GM12878 (cell line): Measurements from ENCODE around the gene RNU6-9. TPM values are rescaled to one million over a fixed set of nuclear protein-coding genes. Genes with fewer than 3 reads are reported as not detected.

Experiments used
- CEBPB ChIP-seq, 2 experiments: fragments of 150-350 bp in 1 of 2; IDR thresholded peaks; 2 replicates each; pipeline ENCODE4 v1.6.1; 2012 to 2014; ENCODE audit warnings: low read depth in 2 of 2, low read length in 2 of 2, borderline replicate concordance in 1 of 2, inconsistent platforms in 1 of 2
- EED ChIP-seq: sonication (generic); IDR thresholded peaks from 2 replicates; pipeline ENCODE4 v1.6.1; 2016; ENCODE audit warnings: antibody characterized with exemption, low read depth
- EGR1 ChIP-seq, 2 experiments: IDR thresholded peaks; 1 replicate in 1 of 2; 2 replicates in 1 of 2; pipeline ENCODE4 v1.6.1; 2011 to 2012; ENCODE audit warnings: low read depth in 2 of 2, low read length in 2 of 2, borderline replicate concordance in 1 of 2, mild to moderate bottlenecking in 1 of 2, moderate library complexity in 1 of 2
- GABPA ChIP-seq: IDR thresholded peaks from 2 replicates; pipeline ENCODE4 v1.6.1; 2014; ENCODE audit warnings: antibody characterized with exemption, low read depth, mild to moderate bottlenecking, inconsistent platforms
- JUNB ChIP-seq: IDR thresholded peaks from 2 replicates; pipeline ENCODE4 v1.6.1; 2016; ENCODE audit warnings: antibody characterized with exemption, mild to moderate bottlenecking
- MEF2B ChIP-seq: fragments of 450-650 bp; IDR thresholded peaks from 2 replicates; pipeline ENCODE4 v1.6.1; 2018; ENCODE audit warnings: mild to moderate bottlenecking, moderate library complexity; ENCODE audit not compliant: partially characterized antibody, poor library complexity, severe bottlenecking
- NFYB ChIP-seq: IDR thresholded peaks from 2 replicates; pipeline ENCODE4 v1.6.1; 2011; ENCODE audit warnings: low read depth, mild to moderate bottlenecking, low read length, improper control_type of control experiment, moderate library complexity; ENCODE audit not compliant: insufficient read depth
- NR2C2 ChIP-seq: IDR thresholded peaks from 2 replicates; pipeline ENCODE4 v1.6.1; 2011; ENCODE audit warnings: borderline replicate concordance, low read depth; ENCODE audit not compliant: control insufficient read depth, insufficient read length
- POLR2AphosphoS5 ChIP-seq: IDR thresholded peaks from 2 replicates; pipeline ENCODE4 v1.6.1; 2011; ENCODE audit warnings: mild to moderate bottlenecking, low read length, inconsistent platforms
- RAD51 ChIP-seq: fragments of 450-650 bp; IDR thresholded peaks from 2 replicates; pipeline ENCODE4 v1.6.1; 2016; ENCODE audit warnings: moderate library complexity, mild to moderate bottlenecking, inconsistent platforms
- RB1 ChIP-seq: fragments of 450-650 bp; formaldehyde crosslinking; IDR thresholded peaks from 2 replicates; pipeline ENCODE4 v1.6.1; 2017; ENCODE audit warnings: mild to moderate bottlenecking, borderline replicate concordance
- SIX5 ChIP-seq: IDR thresholded peaks from 2 replicates; pipeline ENCODE4 v1.6.1; 2011; ENCODE audit warnings: mild to moderate bottlenecking, low read depth, low read length, moderate library complexity; ENCODE audit not compliant: severe bottlenecking
- SREBF1 ChIP-seq: IDR thresholded peaks from 2 replicates; pipeline ENCODE4 v1.6.1; 2012; ENCODE audit warnings: mild to moderate bottlenecking, low read length
- TARDBP ChIP-seq: IDR thresholded peaks from 2 replicates; pipeline ENCODE4 v1.6.1; 2016; ENCODE audit warnings: borderline replicate concordance
- ZBTB11 ChIP-seq: fragments of 450-650 bp; formaldehyde crosslinking; IDR thresholded peaks from 2 replicates; pipeline ENCODE4 v1.5.0; 2022; ENCODE audit warnings: mild to moderate bottlenecking, missing genetic modification characterization
- polyA plus RNA-seq, 11 experiments: library from polyadenylated mRNA; depleted of rRNA in 4 of 11; unstranded in 6 of 11; stranded (reverse) in 5 of 11; fragments of >200 nt; fragmentation: Nextera tagmentation in 4 of 11; fragmentation: Illumina TruSeq in 1 of 11; extraction: Ambion mirVana in 4 of 11; extraction: Trizol in 1 of 11; gene quantifications; 1 replicate in 1 of 11; 2 replicates in 10 of 11; pipeline versions ENCODE4 v1.2.1 to v1.2.3, GENCODE V29; 2011 to 2016; ENCODE audit warnings: inconsistent platforms in 2 of 11, missing spikeins in 2 of 11, low read depth in 1 of 11
- total RNA-seq, 4 experiments: library from RNA; depleted of rRNA in 3 of 4; stranded (reverse); fragments of >200 nt in 3 of 4; fragmentation: Illumina TruSeq in 1 of 4; extraction: Trizol in 1 of 4; gene quantifications; 2 replicates each; pipeline versions ENCODE4 v1.2.1 to v1.2.3, GENCODE V29; 2013 to 2021
- TF ChIP-seq, protein P1 (sequence below): IDR thresholded peaks from 2 replicates; pipeline ENCODE4 v1.6.1; 2012; ENCODE audit warnings: low read depth, low read length, improper control_type of control experiment
- TF ChIP-seq, protein P2 (sequence below): IDR thresholded peaks from 2 replicates; pipeline ENCODE4 v1.6.1; 2012; ENCODE audit warnings: low read length, inconsistent platforms
- TF ChIP-seq, protein P3 (sequence below): IDR thresholded peaks from 2 replicates; pipeline ENCODE4 v1.6.1; 2012; ENCODE audit warnings: low read depth, low read length, improper control_type of control experiment
- TF ChIP-seq, protein P4 (sequence below): IDR thresholded peaks from 2 replicates; pipeline ENCODE4 v1.6.1; 2011; ENCODE audit warnings: low read depth, low read length, improper control_type of control experiment, borderline replicate concordance

RNU6-9 gene
- total and polyA plus RNA-seq, 10 of the 15 experiments (the other 5 are each of a cell fraction or from before 2014, with no cell fraction given) = not detected

DNA sequence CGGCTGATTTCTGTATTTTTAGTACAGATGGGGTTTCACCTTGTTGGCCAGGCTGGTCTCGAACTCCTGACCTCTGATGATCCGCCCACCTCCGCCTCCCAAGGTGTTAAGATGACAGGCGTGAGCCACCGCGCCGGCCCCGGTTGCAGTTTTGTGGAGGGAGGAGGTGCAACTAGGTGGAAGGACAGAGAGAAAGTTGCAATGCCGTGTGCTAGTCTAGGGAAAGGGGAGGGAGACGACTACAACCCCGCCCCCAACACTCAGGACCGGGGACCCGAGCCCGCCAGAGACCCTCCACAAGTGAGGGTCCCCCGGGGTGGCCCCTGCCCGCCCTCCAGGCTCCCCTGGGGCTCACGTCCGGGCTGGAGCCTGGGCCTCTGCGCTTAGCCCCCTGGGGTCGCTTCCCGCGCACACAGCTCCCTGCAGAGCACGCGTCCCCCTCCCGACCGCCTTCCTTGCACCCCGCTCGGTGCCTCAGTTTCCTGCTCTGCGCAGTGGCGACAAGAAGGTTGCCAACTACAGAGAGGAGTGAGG, 31.3 kb downstream of the RNU6-9 start (continued):
- TF ChIP-seq, protein P1, sequence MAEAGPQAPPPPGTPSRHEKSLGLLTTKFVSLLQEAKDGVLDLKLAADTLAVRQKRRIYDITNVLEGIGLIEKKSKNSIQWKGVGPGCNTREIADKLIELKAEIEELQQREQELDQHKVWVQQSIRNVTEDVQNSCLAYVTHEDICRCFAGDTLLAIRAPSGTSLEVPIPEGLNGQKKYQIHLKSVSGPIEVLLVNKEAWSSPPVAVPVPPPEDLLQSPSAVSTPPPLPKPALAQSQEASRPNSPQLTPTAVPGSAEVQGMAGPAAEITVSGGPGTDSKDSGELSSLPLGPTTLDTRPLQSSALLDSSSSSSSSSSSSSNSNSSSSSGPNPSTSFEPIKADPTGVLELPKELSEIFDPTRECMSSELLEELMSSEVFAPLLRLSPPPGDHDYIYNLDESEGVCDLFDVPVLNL = no peak
- TF ChIP-seq SIX5 = no peak
- TF ChIP-seq ZBTB11 (CRISPR knock-in tag) = no peak
- no peak for TF ChIP-seq EED
- TF ChIP-seq POLR2AphosphoS5 = no peak
- TF ChIP-seq GABPA = no peak
- TF ChIP-seq NFYB = no peak
- TF ChIP-seq TARDBP = no peak
- TF ChIP-seq CEBPB (IDR thresholded peaks at IDR 0.05; ENCODE audit: borderline replicate concordance in 1 of 2, low read depth in 2 of 2, low read length in 2 of 2) = no peak
- TF ChIP-seq RAD51 = no peak
- no peak for TF ChIP-seq RB1
- TF ChIP-seq, protein P2, sequence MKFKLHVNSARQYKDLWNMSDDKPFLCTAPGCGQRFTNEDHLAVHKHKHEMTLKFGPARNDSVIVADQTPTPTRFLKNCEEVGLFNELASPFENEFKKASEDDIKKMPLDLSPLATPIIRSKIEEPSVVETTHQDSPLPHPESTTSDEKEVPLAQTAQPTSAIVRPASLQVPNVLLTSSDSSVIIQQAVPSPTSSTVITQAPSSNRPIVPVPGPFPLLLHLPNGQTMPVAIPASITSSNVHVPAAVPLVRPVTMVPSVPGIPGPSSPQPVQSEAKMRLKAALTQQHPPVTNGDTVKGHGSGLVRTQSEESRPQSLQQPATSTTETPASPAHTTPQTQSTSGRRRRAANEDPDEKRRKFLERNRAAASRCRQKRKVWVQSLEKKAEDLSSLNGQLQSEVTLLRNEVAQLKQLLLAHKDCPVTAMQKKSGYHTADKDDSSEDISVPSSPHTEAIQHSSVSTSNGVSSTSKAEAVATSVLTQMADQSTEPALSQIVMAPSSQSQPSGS = no peak
- no peak for TF ChIP-seq JUNB
- TF ChIP-seq SREBF1 = no peak
- peak; percentile 54 for TF ChIP-seq MEF2B
- TF ChIP-seq, protein P3, sequence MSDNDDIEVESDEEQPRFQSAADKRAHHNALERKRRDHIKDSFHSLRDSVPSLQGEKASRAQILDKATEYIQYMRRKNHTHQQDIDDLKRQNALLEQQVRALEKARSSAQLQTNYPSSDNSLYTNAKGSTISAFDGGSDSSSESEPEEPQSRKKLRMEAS = no peak
- TF ChIP-seq, protein P4, sequence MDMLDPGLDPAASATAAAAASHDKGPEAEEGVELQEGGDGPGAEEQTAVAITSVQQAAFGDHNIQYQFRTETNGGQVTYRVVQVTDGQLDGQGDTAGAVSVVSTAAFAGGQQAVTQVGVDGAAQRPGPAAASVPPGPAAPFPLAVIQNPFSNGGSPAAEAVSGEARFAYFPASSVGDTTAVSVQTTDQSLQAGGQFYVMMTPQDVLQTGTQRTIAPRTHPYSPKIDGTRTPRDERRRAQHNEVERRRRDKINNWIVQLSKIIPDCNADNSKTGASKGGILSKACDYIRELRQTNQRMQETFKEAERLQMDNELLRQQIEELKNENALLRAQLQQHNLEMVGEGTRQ = no peak
- TF ChIP-seq EGR1 (IDR thresholded peaks at IDR 0.05; ENCODE audit: borderline replicate concordance in 1 of 2, low read depth in 2 of 2, low read length in 2 of 2) = 0 out of 3 replicates have a peak, but pooled peaks of 1 of the 2 experiments have one; percentile 48
- TF ChIP-seq NR2C2 = no peak
